HT-29 (cell line): ENCODE measurements around the gene SLC25A42. TPM values are rescaled to one million over a fixed set of nuclear protein-coding genes. Genes with fewer than 3 reads are reported as not detected.
"Not testable (repeated sequence)": the region's sequence is repeated elsewhere in the genome, so short reads cannot be mapped to it uniquely, and the experiment has no call there.

Experiments used
- DNase-seq: peaks from one replicate; pipeline ENCODE4 v3.0.0-alpha.2; 2015; ENCODE audit warnings: low spot score
- total RNA-seq: library from RNA; depleted of rRNA; stranded (reverse); fragments of >200 nt; shearing (Covaris generic); gene quantifications from 2 replicates; pipeline ENCODE4 v1.2.3, GENCODE V29; 2014

SLC25A42 gene
- total RNA-seq, 1 experiment from 2014 or later = 2.4 TPM

DNA sequence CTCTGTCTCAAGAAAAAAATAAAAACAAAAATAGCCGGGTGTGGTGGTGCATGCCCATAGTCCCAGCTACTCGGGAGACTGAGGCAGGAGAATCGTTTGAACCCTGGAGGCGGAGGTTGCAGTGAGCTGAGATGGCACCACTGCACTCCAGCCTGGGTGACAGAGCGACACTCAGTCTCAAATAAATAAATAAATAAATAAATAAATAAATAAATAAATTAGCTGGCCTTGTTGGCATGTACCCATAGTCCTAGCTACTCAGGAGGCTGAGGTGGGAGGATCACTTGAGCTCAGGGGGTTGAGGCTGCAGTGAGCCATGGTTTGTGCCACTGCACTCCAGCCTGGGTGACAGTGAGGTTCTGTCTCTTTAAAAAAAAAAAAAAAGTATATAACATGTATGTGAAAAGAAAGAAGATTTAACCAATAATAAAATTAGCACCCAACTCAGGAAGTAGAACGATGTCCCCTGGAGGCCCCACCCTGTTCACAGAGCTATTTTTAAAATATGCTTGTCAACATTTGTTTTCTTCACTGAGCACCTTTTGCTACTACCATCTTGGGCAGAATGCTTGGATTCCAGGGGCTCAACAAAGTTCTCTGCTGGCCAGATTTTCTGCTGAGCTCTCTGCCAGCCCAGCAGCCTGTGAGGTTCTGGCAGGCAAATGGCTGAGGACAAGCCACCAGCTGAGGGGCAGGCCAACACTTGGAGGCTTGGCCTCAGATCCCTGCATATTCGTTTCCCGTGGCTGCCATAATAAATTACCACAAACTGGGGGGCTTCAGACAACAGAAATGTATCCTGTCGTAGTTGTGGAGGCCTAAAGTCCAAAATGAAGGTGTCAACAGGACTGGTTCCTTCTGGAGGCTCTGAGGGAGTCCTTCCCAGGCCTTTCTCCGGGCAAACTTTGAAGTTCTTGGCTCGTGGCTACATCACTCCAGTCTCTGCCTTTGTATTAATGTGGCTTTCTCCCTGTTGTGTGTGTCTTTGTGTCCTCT lies 5.2 kb downstream of the SLC25A42 start:
- no peak for DNase-seq

DNA sequence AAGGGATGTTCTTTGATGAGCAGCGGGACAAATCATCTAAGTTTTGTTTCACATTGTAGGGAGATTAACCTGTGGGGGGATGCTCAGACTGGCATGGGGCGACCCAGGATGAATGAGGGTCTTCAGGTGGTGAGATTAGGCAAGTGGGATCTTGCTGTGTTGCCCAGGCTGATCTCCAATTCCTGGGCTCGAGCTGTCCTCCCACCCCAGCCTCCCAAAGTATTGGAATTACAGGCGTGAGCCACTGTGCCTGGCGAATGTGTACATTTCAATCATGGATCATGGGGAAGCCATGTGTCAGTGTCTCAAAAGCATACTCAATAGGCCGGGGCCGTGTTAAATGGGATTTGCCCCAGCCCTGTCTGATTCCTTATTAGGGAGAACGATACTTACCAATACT lies 8.1 kb downstream of the SLC25A42 start:
- no peak for DNase-seq

- no peak for DNase-seq
Measured at GRCh38 chr19:19074196-19074882, 10.5 kb downstream of the SLC25A42 start.

DNA sequence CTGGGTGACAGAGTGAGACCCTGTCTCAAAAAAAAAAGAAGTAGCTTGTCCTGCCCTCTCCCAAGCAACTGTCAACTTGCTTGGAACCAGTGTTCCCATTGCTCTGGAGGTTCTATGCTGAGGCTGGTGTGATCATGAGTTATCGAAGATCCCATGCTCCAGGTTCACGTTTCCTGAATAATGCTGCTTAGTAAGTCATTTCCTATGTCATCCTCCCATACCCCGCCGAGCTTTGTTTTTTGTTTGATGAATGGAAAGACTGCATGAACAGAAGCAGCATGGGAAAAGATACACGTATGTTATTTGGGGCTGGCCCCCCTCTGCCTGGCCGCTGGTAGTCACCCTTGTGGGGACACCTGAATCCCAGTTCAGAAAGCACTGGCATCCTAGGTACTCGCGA lies 11.3 kb downstream of the SLC25A42 start:
- DNase-seq = no peak

- no peak for DNase-seq
Measured at GRCh38 chr19:19076476-19076875, 12.7 kb downstream of the SLC25A42 start.

GRCh38 chr19:19077103-19077502 lies 13.3 kb downstream of the SLC25A42 start:
- no peak for DNase-seq

DNA sequence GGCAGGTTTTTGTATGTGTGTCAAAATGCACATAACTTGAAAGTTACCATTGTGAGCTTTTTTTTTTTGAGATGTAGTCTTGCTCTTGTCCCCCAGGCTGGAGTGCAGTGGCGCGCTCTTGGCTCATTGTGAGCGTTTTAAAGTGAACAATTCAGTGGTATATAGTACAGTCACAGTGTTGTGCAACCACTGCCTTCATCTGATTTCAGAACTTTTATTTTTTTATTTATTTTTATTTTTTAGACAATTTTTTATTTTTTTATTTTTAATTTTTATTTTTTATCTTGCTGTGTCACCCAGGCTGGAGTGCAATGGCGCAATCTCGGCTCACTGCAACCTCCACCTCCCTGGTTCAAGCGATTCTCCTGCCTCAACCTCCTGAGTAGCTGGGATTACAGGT lies 15.0 kb downstream of the SLC25A42 start:
- DNase-seq = no peak

GRCh38 chr19:19079571-19079970 lies 15.8 kb downstream of the SLC25A42 start:
- no peak for DNase-seq

DNA sequence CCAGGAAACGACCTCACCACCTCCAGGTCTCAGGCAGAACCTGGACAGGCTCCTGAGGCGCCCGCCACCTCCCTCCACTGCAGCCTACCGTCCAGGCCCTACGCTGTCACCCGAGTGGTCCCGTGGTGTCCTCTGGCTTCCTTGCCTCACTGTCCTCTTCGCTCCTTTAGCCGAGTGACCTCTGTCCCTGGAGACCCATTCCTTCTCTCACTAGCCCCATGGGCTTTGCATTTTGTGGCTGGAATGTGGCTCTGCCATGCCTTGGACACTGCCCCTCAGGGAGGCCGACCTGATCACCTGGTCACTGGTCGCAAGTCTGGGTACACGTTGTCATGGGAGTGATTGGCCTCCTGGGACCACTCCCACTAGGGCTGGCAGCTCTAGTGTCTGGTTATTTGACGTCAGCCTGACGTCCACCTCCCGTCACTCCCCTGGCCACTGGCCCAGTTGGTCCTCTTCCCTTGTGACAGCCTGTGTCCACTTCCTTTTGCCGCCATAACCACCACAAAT lies 17.9 kb downstream of the SLC25A42 start:
- DNase-seq = no peak

GRCh38 chr19:19083413-19084178 lies 19.8 kb downstream of the SLC25A42 start:
- DNase-seq = no peak

GRCh38 chr19:19087676-19088075 lies 23.9 kb downstream of the SLC25A42 start:
- no peak for DNase-seq

GRCh38 chr19:19094513-19094912 lies 30.7 kb downstream of the SLC25A42 start:
- DNase-seq = no peak

GRCh38 chr19:19095691-19096090 lies 31.9 kb downstream of the SLC25A42 start:
- no peak for DNase-seq

DNA sequence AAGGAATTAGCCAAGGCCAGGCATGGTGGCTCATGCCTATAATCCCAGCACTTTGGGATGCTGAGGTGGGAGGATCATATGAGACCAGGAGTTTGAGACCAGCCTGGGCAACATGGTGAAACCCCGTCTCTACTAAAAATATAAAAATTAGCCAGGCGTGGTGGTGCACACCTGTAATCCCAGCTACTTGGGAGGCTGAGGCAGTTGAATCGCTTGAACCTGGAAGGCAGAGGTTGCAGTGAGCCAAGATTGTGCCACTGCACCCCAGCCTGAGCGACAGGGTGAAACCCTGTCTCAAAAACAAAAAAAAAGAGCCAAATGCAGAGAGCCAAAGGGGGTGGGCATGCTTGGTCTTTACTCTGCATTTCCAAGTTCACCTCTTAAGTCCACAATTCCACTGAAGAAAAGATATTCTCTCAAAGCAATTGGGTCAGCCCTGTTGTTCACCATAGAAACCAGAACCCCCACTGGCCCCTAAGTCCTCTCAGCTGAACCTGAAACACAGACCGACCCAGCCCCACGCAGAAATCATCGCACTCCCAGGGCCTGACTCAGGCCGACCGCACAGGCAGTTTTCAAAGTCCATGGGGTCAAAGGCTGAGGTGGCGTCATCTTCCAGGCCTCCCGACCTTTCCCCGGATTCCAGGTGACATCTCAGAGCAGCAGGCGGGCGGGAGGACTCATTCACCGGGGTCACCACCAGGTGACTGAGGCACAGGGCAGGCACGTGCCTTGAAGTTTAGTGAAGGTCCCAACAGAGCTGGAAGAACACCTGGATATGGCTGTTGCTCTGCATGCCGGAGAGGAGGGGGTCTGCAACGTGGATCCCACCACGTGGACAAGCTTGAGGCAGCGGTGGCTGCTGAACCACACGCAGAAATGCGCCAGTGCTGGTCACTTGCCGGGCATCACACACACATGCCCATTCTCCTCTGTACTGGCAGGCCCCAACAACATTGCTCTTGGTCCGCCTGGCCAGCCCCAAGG lies 33.1 kb downstream of the SLC25A42 start:
- peak; percentile 50 for DNase-seq

- DNase-seq = peak; percentile 28
Measured at GRCh38 chr19:19098084-19098702, 34.4 kb downstream of the SLC25A42 start.

DNA sequence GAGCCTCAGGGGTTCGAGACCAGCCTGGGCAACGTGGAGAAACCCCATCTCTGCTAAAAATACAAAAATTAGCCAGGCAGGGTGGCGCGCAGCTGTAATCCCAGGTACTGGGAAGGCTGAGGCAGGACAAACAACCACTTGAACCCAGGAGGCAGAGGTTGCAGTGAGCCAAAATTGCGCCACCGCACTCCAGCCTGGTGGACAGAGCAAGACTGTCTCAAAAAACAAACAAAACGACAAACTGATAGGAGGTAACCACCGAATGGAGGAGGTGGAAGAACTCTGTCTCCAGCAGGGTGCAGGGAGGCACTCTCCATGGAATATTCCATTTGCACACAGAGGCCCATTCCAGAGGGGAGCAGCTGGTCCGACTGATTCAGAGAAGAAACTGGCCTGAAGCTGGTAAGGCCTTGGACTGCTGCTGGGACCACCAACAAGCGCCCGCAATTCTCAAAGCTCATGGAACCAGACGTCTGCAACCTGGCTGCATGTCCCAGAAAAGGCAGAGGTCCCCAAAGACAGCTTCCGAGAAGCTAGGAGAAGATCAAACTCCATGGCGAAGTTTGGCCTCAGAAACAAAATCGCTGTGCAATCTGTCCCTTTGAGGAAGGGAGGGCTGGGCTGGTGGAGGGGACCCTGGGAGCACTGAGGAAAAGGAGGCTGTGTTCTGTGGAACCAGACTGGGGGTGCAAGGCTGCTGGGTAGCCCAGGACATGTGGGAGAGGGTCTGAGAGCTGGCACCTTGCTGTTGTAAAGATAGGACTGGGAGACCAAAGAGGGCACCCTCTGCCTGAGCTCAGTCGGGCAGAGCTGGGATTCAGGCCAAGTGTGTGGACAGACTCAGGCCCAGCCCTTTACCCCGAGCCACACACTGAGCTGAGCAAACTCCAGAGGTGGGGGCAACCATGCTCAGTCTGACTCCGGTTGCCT lies 35.2 kb downstream of the SLC25A42 start:
- DNase-seq = no peak

- DNase-seq = no peak
Measured at GRCh38 chr19:19101540-19101939, 37.7 kb downstream of the SLC25A42 start.

DNA sequence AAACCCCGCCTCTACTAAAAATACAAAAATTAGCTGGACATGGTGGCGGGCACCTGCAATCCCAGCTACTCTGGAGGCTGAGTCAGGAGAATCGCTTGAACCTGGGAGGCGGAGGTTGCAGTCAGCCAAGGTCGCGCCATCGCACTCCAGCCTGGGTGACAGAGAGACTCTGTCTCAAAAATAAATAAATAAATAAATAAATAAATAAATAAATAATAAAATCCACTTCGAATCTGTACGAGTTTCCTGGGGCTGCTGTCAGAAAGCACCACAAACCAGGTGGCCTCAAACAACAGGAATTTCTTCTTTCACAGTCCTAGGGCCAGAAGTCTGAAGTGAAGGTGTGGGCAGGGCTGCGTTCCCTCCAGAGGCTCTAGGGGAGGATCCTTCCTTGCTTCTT lies 38.8 kb downstream of the SLC25A42 start:
- not testable (repeated sequence) for DNase-seq

- no peak for DNase-seq
Measured at GRCh38 chr19:19103167-19103566, 39.4 kb downstream of the SLC25A42 start.
